MV-4-11 (cell line): ENCODE results near the gene LDHD.
"Not testable (repeated sequence)": the region's sequence is repeated elsewhere in the genome, so short reads cannot be mapped to it uniquely, and the experiment has no call there.

Experiments
- DNase-seq: peaks from one replicate; lab custom pipeline; 2025; lab: John Stamatoyannopoulos, UW

Gene LDHD

DNA sequence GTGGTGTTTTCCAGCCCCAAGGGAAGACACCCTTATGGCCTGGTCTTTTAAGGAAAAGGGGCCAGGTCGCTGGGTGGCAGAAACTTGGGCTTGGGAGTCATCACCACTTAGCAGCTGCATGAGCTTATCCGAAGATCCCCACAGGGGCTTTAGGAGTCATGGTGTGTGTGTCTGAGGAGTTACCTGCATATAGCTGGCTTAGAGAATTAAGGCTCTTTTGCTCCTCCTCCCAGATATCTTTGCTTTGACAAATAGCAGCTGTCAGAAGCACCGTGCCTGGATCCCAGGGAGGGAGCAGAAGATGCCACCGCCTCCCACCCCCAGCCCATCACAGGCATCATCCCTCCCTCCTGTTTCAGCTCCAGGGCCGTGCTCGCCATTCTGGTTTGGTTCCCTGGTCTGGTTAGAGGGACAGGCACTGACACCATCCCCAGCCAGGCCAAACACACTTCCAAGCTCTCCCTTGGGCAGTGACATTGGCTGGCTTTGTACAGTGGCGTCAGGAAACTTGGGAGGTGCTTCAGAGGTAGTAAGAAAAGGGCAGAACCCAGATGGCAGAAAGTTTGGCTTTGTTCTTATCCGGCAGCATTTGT lies 17.4 kb downstream of the LDHD start:
- DNase-seq = no peak

- no peak for DNase-seq
Observed at GRCh38 chr16:75097941-75098901, 18.4 kb downstream of the LDHD start.

- no peak for DNase-seq
Observed at GRCh38 chr16:75097191-75097761, 19.3 kb downstream of the LDHD start.

- no peak for DNase-seq
Observed at GRCh38 chr16:75096656-75097055, 19.9 kb downstream of the LDHD start.

GRCh38 chr16:75095204-75095621 lies 21.4 kb downstream of the LDHD start:
- DNase-seq = no peak

DNA sequence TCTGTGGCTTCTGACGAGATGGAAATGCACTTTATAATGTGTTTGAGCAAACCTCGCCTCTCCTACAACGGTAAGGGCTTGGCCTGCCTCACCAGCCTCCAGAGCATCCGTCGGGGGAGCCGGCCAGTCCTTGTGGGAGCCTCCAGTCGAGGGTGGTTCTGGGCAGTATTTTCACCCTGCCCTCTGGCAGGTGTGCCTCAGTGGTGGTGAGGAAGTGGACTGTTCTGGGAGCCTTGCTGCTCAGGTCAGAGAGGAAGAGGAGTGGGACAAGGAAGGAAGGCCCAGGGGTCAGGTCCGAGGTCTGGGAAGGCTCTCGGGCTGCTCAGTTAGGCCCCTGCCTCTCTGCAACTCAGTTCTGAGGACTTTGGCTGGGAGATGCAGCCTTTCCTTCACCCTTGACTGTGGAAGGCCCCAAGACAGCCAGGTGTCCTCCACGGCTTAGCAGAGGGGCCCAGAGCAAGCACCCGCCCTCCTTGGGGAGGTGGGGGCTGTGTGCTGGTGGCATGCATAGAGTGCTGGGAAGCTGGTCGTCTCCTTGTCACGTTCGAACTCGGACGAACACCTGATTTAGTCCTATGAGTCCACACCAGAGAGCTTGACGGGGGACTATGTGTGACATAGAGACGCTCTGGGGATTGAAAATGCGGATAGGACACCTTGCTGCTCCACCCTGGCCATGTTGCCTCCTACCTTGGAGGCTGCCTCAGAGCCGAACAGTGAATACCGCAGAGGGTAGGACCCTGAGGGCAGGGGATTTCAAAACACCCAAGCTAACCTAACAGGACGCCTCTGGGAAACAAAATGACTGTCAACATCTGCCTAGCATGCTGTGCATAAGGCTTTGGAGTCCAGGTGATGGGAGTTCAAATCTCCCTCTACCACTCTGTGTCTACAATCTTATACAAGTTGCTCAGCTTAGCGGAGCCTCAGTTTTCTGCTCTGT lies 22.7 kb downstream of the LDHD start:
- DNase-seq = no peak

DNA sequence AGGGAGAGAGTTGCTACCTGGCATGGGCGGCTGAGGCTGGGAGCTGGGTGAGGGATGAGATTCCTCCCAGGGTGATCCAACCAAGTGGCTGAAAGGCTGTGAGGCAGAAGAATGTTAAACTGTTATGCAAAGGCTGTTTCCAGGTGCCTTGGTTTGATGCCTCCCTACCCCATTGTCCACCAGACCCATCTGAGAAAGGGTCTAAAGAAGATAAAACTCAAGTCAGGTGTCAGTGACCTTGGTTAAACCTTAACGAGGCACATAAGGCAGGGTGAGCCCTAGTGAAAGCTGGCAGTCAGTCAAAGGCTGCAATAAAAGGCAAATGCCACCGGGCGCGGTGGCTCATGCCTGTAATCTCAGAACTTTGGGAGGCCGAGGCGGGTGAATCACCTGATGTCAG lies 23.8 kb downstream of the LDHD start:
- no peak for DNase-seq

- not testable (repeated sequence) for DNase-seq
Observed at GRCh38 chr16:75091619-75092018, 25.0 kb downstream of the LDHD start.

GRCh38 chr16:75090899-75091298 lies 25.7 kb downstream of the LDHD start:
- DNase-seq = not testable (repeated sequence)

GRCh38 chr16:75089486-75090202 lies 26.9 kb downstream of the LDHD start:
- DNase-seq = peak; percentile 18

DNA sequence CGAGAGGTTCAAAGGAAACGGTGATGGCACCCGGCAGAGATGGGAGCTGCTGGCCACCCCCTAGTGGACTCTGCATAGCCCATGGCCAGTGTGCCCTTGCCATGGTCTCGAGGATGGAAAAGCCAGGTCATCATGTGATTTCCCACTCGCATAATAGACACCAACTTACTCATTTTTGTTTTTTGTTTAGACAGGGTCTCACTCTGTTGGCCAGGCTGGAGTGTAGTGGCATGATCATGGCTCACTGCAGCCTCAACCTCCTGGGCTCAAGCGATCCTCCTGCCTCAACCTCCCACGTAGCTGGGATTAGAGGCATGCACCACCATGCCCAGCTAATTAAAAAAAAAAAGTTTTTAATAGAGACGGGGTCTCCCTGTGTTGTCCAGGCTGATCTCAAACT lies 27.6 kb downstream of the LDHD start:
- no peak for DNase-seq

GRCh38 chr16:75088216-75088615 lies 28.4 kb downstream of the LDHD start:
- no peak for DNase-seq

DNA sequence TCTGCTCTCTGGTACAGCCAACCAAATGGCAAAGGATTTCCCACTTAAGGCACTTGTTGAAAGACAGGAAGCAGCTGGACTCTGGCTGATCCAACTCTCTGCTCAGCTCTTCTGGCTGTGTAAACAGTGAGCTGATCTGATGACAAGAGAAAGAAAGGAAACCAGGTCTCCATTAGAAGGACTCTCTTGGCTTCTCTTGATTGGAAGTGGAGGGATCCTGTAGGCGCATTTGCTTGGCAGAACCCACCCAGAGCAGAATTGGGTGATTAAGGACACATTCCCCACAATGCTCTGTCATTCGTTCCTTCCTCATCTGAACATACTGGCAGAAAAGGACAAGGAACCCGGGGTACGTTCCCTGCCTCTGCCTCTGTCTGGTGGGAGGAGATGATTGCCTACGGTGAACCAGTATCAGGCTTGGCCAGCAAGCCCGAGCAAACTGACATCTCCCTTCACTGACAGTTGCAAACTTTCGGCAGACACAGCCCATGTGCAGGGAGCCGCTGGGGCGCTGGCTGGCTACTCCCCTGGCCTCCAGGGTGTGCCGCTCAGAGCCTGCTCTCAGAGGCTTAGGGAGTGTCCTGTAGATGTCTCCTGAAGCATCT lies 29.1 kb downstream of the LDHD start:
- DNase-seq = peak; percentile 83

- DNase-seq = no peak
Observed at GRCh38 chr16:75086688-75087374, 29.7 kb downstream of the LDHD start.

GRCh38 chr16:75086281-75086680 lies 30.3 kb downstream of the LDHD start:
- no peak for DNase-seq

GRCh38 chr16:75085556-75085955 lies 31.0 kb downstream of the LDHD start:
- DNase-seq = no peak

- no peak for DNase-seq
Observed at GRCh38 chr16:75083813-75084212, 32.8 kb downstream of the LDHD start.

- peak; percentile 17 for DNase-seq
Observed at GRCh38 chr16:75081179-75081859, 35.3 kb downstream of the LDHD start.

GRCh38 chr16:75080205-75081029 lies 36.2 kb downstream of the LDHD start:
- peak; percentile 20 for DNase-seq
